Osteocyte (in vitro differentiated cells): ENCODE data around the gene RAD51. TPM values are rescaled to one million over a fixed set of nuclear protein-coding genes. Genes with fewer than 3 reads are reported as not detected.

ENCODE experiments used
- DNase-seq: peaks from one replicate; pipeline ENCODE4 v3.0.0; 2021; ENCODE audit warnings: mixed read lengths; ENCODE audit not compliant: unreplicated experiment; ENCODE audit errors: extremely low spot score
- H3K27ac Mint-ChIP-seq: one replicate; pipeline ENCODE4 v1.8.0; 2021; ENCODE audit warnings: mild to moderate bottlenecking, mixed read lengths; ENCODE audit not compliant: unreplicated experiment
- H3K27me3 Mint-ChIP-seq: one replicate; pipeline ENCODE4 v1.8.0; 2021; ENCODE audit warnings: mixed read lengths; ENCODE audit not compliant: unreplicated experiment
- H3K36me3 Mint-ChIP-seq: one replicate; pipeline ENCODE4 v1.8.0; 2021; ENCODE audit warnings: mixed read lengths; ENCODE audit not compliant: unreplicated experiment
- H3K4me1 Mint-ChIP-seq: one replicate; pipeline ENCODE4 v1.8.0; 2021; ENCODE audit warnings: mixed read lengths; ENCODE audit not compliant: unreplicated experiment
- H3K4me3 Mint-ChIP-seq: one replicate; pipeline ENCODE4 v1.8.0; 2021; ENCODE audit warnings: mild to moderate bottlenecking, moderate library complexity, mixed read lengths; ENCODE audit not compliant: unreplicated experiment
- H3K9me3 Mint-ChIP-seq: one replicate; pipeline ENCODE4 v1.8.0; 2021; ENCODE audit warnings: mixed read lengths; ENCODE audit not compliant: unreplicated experiment
- total RNA-seq: library from RNA; stranded (reverse); gene quantifications from 2 replicates; pipeline ENCODE4 v1.2.1, GENCODE V29; 2021
- TF ChIP-seq, protein P1 (sequence below): fragments of 200-600 bp; sonication (generic); IDR thresholded peaks from 2 replicates; pipeline ENCODE4 v1.5.0; 2021; ENCODE audit warnings: antibody characterized with exemption, mild to moderate bottlenecking, moderate library complexity

Gene RAD51
- total RNA-seq, 1 donor from 2014 or later: 8.6 TPM

DNA sequence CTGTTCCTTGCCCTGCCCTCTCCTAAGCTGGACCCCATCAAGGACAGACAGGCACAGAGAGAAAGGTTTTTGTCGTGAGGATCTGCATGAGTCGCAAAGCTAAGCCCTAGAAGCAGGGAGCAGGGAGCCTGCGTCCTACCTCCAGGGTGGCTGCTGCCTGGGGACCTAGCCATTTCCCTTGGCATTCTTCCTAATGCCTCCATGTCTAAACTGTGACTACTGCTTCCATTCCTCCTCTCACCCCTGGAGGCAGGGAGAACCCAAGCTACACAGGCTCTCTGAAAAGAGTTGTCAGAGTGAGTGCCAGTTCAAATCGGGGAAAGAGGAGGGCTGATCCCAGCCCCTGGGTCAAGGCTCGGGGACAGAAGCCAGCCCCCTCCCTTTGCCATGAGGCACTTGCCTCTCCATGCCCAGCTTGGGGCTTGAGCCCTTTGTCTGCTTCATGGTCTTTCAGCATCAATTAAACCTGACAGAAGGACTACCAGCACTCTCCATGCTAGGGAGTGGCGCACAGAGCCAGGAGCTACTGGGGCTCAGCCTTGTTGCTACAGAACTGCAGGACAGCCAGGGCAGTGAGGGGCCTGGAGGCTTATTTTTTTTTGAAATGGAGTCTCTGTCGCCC is 71.3 kb downstream of the RAD51 start:
- Mint-ChIP-seq H3K9me3 (no peaks in the 10 kb centered on the region), H3K27ac (no peak overlapping the region), H3K4me1 (peaks cover 52% of the 10 kb centered on the region), H3K36me3 (peaks cover 3% of the 10 kb centered on the region), H3K27me3 (no peaks in the 10 kb centered on the region), H3K4me3 (no peak overlapping the region)
- no peak for DNase-seq
- TF ChIP-seq, protein P1, sequence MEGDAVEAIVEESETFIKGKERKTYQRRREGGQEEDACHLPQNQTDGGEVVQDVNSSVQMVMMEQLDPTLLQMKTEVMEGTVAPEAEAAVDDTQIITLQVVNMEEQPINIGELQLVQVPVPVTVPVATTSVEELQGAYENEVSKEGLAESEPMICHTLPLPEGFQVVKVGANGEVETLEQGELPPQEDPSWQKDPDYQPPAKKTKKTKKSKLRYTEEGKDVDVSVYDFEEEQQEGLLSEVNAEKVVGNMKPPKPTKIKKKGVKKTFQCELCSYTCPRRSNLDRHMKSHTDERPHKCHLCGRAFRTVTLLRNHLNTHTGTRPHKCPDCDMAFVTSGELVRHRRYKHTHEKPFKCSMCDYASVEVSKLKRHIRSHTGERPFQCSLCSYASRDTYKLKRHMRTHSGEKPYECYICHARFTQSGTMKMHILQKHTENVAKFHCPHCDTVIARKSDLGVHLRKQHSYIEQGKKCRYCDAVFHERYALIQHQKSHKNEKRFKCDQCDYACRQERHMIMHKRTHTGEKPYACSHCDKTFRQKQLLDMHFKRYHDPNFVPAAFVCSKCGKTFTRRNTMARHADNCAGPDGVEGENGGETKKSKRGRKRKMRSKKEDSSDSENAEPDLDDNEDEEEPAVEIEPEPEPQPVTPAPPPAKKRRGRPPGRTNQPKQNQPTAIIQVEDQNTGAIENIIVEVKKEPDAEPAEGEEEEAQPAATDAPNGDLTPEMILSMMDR: no peak

DNA sequence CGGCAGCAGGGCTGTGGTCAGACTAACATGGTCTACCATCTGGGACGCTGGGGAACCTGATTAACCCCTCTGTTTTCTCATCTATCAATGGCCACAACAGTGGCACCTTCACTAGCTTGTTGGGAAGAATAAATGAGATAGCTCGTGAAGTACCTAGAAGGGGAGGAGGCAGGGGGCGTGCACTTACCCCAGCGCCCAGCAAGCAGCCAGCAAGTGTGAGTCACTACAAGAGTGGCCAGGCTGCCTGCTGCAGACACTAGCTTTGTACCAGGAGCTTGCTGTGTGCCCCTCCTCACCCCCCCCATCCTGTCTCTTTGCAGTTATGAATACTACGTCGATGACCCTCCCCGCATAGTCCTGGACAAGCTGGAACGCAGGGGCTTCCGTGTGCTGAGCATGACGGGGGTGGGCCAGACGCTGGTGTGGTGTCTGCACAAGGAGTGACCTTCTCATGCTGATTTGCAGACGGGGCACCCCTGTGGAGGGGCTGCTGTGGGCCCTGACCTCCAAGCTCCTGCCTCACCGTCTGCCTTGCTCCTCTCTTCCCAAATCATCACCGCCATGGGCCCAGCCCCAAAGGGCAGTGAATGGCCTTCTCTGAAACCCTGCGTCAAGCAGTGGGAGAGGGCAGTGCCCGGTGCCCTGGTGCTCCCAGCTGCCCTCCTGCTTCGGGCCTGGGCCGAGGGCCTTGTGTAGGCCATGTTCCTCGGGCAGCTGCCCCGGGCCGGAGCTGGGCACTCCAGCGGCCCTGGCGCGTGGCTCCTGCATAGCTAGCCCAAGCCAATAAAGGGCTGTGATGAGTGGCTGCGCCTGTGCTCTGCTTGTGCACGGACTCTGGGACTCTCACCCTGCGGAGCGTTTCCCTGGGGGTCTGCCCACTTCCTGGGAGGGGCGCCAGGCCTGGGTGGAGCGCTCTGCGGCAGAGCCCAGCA is 72.2 kb downstream of the RAD51 start:
- no peaks in the 10 kb centered on the region for H3K9me3 Mint-ChIP-seq
- no peak overlapping the region for H3K4me3 Mint-ChIP-seq
- no peaks in the 10 kb centered on the region for H3K27me3 Mint-ChIP-seq
- peaks cover 52% of the 10 kb centered on the region for H3K4me1 Mint-ChIP-seq
- no peak for DNase-seq
- TF ChIP-seq, protein P1: no peak
- peaks cover 7% of the 10 kb centered on the region for H3K36me3 Mint-ChIP-seq
- H3K27ac Mint-ChIP-seq: no peak overlapping the region

DNA sequence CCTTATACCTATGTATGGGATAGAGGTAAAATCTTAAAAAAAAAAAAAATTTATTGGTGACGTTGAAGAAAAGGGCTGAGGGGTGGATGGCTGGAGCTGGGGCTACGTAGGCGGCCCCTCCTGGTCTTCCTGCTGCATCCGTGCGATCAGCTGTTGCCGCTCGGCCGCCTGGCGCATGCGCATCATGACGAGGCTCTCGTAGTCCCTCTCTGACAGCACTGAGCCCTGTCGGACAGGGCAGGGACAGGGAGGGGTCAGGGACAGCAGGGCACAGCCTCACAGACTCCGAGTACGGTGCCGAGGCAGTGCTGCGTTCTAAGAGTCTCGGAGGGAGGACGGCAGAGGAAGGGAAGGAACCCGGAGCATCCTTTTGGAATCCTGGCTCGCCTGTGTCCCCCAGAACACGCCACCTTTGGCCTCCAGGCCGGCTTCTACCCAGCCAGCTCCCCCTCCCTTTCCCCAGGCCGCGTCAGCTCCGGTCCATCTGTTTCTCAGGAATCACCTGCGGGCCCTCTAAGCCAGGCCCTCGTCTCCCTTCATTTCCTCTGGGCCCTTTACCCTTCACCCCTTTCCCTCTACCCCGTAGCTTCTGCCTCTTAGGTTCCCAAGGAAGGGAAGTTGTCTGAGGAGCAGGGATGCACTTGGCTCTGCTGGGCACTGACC is 73.0 kb downstream of the RAD51 start:
- Mint-ChIP-seq H3K27me3 (no peaks in the 10 kb centered on the region), H3K36me3 (peaks cover 10% of the 10 kb centered on the region), H3K4me3 (no peak overlapping the region), H3K9me3 (no peaks in the 10 kb centered on the region), H3K4me1 (peaks cover 48% of the 10 kb centered on the region), H3K27ac (no peak overlapping the region)
- TF ChIP-seq, protein P1: no peak
- DNase-seq: no peak

DNA sequence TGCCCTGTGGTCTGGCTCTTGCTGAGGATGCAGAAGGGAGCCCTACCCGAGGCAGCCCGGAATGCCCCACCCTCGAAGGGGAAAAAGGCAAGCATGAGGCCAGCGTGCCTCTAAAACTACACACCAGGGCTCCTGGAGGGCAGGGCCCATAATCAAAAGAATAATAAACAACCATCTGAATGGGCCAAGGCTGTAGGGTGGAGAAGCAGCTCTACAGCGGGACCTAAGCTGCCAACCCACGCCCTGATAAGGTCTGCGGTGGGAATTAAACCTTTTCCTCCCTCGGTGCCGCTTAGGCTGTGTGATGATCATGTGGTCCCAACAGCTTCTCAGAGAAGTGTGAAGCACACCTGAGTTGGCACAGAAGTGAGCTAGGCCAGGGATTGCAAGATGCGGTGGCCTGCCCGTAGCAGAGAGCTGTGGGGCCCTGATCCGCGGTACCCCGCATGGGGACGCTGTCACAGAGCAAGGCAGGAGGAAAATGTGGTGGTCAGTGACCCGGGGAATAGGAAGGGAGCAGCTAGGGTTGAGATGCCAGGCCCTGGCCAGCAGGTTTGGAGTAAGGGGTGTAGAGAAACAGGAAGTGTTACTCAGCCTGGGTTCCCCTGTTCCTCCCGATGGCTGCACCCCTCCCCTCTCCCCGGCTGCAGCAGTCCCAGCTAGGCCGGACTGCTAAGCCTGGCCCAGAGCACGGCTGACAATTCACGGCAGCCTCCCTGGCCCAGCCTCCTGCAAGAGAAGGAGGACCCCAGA is 73.7 kb downstream of the RAD51 start:
- no peaks in the 10 kb centered on the region for H3K9me3 Mint-ChIP-seq
- TF ChIP-seq, protein P1: no peak
- H3K27me3 Mint-ChIP-seq: no peaks in the 10 kb centered on the region
- DNase-seq: no peak
- peaks cover 40% of the 10 kb centered on the region for H3K4me1 Mint-ChIP-seq
- H3K36me3 Mint-ChIP-seq: peaks cover 10% of the 10 kb centered on the region
- H3K27ac Mint-ChIP-seq: no peak overlapping the region
- H3K4me3 Mint-ChIP-seq: no peak overlapping the region
